Tongue (tissue), 2 donors: ENCODE results near the gene CD248. TPM values are rescaled to one million over a fixed set of nuclear protein-coding genes. Genes with fewer than 3 reads are reported as not detected.
"Not testable (repeated sequence)": the region's sequence is repeated elsewhere in the genome, so short reads cannot be mapped to it uniquely, and the experiment has no call there.

ENCODE experiments used
- DNase-seq: peaks from one replicate; pipeline ENCODE4 v3.0.0-alpha.2; 2015
- total RNA-seq: library from RNA; depleted of rRNA; stranded (reverse); fragments of >200 nt; gene quantifications from one replicate; pipeline ENCODE4 v1.2.3, GENCODE V29; 2014

CD248 gene
- total RNA-seq, 1 donor from 2014 or later, result 37.6 TPM

DNA sequence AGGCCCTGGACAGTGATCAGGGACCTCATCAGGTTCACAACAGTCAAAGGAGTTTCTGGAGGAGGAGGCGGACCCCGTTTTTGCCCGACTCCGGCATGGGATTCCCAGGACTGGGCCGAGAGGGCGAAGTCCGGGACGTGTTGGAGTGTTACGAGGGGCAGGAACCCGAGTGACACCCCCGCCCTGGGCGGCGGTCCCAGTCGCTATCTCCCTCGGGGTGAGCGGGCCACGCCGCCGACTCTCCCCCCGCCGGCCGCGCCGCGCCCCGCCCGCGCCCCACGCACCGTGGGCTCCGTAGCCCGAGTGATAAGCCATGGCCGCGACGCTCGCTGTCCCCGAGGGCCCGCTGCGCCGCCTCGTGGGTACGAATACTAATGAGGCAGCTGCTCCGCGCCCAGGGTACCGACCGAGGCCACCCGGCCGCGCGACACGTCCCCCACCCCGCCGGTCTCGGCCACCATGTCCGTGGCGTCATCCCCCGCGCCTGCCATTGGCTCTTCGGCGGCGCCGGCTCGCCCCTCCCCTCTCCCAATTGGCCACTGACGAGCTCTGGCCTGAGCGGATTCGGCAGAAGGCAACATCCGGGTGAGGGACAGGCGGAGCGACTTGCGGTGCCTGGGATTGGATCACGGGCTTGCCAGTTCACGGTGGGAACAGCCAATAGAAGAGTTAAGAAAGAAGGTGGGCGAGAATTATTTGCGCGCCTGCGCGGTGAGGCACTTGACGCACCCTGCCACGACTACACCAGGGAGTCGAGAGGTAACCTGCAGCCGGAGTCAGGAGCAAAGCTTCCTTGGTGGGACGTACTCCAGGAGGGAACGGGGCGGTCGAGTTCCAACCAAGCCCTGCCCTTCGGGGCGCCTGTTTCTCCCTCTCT lies 27.9 kb downstream of the CD248 start, which contains the start of gene YIF1A:
YIF1A (minus strand) TSS at position 473 of the 877 bp plus-strand sequence; CDS start at position 315, 158 bp downstream.
- DNase-seq, result peak; percentile 100

DNA sequence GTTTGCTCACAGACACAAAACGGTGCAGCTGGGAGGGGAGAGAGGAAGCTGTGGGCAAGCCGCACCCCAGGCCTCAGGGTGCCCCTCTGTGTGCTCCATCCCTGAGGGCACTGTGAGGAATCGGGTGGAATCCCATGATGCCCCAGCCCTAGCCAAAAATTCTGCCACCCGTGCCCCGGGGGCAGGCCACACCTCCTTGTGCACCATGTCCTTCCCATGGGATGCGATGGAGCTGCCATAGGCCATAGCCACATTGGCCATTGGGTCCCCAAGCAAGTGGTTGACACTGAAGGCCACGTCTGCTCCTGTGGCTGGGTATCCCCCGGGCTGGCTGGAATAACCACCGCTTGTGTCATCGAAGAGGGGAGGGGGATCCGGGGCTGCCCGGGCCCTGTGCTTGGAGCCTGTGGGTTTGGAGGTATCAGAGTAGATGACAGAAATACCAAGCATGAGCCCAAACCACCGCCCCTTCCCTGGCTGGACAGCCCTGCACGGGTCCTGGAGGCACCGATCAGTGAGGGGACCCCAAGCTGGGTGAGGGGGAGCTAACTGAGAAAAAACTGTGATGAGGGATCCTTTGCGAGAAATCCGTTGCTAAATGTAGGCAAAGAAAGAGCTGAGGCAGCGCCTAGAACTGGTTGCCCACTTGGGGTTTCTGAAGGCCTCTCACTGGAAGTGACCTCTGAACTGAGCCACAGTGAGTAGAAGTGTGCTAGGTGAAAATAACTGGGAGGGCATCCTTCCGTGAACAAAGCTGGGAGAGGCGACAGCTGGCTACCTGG lies 28.8 kb downstream of the CD248 start:
- DNase-seq, result no peak

DNA sequence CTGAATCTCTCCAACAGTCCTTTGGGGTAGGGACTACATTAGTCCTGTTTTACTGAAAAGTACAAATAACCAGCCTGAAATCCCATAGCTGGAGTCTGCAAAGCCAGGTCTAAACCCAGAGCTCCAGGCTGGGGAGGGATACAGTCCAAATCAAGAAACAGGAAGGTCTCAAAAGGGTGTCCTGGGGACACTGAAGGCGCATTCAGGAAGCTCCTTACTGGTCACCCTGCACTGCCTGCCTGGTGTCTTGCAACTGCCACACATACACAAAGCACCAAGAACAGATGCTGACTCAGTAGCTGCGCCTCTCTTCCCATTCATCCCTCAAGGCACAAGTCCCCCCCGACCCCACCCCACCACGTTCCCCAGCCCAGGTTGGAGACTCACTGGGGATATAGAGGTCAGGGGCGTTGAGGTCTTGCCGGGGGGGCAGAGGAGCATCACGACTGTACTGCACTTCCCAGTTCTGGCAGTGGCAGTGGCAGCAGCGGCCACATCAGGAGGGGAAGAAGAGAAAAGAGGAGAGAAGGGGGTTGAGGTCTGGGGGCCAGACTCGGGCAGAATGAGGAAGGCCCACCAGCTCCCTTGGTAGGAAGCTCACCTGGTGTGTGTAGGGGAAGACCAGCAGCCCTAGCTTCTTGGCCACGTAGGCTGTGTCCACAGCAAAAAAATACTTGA lies 29.5 kb downstream of the CD248 start:
- DNase-seq, result no peak

DNA sequence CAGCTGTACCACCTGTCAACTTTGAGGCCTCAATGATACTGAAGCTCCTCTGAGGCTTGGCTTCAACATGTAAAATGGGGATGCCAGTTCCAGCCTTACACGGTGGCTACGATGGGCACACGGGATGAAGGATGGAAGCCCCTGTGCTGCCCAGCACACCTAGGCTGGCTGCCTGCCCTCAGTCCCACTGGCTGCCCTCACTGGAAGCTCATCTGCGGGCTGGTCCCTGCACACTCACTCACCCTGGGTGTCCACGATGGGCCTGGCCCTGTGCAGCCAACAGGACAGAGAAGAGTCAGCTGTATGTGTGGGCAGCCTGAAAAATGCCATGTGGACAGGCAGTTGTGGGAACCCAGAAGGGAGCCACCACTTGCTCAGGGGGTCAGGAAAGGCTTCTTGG lies 30.1 kb downstream of the CD248 start:
- no peak for DNase-seq

DNA sequence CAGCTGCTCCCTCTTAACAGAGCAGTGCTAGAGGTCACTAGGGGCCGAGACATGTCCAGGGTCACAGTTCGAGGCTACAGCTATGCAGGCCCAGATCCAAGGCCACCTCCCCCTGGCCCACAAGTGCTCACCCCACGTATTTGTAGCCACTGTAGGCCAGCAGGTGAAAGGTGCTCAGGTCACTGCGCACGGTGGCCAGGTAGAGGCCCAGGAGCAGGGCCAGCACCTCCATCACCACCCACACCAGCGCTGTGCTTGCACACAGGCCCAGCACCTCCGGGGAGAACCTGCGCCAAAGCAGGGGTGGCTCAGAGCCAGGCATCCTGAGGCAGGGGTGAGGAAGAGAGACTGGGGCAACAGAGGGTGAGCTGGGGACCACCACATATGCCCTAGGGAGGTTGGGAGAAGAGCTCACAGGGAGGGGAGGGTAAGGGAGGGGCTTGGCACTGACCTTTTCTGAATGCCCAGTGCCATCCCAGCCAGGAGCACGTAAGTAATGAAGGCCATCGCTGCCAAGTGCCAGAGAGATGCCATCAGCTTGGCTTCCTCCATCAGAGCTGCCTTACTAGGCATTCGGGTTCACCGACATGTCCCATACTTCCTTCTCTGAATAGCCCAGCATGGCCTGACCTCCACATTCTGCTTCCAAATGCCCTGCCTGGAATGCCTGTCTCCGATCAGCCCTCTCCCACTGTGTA lies 31.4 kb downstream of the CD248 start:
- DNase-seq, result no peak

DNA sequence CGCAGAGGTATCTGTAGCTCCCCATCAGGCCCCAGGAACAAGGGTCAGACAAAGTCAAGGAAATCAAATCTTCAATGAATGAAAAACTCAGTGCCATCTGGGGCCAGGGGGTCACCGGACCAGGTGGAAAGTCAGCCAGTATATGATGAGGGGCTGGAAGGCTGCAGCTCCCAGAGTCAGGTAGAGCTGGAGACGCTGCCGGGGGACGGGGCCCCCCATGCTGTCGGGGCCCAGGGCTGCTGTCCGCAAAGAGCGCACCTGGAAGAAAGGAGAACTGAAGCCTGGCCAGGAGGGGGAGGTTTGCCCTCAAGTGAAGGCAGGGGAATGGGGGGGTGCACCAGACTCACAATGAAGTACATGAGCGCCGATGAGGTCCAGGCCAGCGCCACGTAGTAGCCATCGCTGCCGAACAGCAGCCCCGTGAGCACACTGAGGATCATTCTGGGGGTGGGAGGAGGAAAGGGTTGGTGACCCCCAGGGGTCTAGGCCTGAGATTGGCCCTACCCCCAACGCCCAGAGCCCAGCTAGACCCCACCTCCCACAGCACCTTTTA lies 32.2 kb downstream of the CD248 start:
- DNase-seq, result no peak

DNA sequence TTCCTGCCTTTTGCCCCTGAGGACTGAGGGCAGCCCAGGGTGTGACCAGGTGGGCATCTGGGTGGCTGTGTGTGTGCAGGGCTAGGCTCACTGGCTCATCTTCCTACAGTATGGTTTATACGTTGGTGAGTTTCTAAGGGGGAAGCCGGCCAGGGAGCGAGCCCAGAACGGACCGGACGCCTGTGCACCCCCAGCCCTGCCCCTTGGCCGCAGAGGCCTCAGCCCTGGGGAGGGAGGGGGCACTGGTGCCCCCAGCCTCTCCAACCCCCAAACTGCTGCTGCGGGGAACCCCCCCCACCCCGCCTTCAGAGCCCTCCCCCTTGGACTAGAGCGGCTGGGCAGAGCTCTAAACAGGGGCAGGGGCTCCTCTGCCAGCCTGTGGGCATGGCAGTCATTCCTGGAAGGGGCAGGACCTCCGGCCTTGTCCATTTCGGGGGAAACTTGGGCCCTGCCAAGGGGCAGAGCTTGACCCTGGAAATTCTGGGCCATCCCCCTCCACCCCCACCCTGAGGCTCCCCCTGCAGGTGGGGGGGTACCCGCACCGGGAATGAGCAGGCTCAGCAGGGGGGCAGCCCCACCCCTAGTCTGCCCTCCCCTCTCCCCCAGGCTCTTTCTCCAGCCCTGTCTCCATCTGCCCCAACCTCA lies 33.3 kb downstream of the CD248 start:
- no peak for DNase-seq

DNA sequence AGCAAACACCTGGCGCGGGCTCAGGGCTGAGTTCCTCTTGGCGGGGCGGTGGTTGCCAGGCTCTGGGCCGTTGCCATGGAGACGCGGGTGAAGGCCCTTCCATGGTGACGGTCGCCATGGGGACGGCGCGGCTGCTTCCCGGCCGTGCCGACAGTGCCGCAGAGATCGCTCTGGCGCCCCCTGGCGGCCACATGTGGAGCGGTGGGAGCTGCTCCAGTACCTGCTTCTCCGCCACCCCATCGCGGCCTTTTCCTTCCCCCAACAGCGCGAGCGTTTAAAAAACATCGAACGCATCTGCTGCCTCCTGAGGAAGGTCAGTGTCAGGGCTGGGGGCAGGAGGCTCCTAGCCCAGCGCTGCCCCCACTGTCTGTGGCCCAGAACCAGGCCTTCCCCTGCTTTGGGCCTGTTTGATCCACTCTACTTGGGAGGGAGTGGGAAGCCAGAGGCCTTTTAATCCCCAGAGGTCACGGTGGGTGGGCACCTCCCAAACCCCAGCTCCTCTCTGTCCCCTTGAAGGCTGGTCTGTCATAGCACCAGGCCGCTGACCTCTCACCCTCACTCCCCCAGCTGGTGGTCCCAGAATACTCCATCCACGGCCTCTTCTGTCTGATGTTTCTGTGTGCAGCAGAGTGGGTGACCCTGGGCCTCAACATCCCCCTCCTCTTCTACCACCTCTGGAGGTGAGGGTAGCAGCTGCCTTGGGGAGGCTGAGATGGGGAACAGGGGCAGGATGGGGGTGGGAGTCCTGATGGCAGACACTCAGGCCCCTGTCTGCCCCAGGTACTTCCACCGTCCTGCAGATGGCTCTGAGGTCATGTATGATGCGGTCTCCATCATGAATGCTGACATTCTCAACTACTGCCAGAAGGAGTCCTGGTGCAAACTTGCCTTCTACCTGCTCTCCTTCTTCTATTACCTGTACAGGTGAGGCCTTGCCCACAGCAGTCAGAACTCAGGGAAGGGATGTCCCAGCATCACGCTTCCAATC lies 34.1 kb downstream of the CD248 start:
- peak; percentile 99 for DNase-seq

DNA sequence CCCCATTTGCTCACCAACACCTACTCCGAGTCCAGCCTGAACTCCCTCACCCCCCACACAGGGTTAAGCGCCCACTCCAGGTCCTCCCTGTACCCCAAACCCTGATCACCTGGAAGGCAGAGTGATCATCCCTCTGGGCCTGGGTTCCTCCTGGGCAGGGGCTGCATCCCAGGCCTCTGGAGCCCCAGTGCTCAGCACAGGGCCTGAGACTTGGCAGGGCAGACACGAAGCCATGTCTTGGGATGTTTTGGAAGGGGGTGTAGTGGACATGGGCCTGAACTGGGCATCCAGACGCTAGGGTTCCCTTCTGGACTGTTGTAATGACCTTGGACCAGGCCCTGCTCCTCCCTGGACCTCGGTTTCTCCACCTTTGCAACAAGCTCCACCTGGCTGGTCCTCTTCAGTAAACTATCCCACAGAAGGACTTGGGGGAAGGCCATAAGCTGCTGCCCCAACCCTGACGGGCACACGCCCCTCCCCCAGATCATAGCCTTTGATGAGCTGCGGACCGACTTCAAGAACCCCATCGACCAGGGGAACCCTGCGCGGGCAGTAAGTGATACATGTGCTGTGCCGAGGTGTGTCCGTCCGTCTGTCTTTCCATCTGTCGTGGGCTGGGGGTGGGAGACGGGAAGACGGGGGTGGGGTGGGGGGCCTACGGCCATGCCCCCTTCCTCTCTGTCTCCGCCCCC lies 34.9 kb downstream of the CD248 start:
- no peak for DNase-seq

DNA sequence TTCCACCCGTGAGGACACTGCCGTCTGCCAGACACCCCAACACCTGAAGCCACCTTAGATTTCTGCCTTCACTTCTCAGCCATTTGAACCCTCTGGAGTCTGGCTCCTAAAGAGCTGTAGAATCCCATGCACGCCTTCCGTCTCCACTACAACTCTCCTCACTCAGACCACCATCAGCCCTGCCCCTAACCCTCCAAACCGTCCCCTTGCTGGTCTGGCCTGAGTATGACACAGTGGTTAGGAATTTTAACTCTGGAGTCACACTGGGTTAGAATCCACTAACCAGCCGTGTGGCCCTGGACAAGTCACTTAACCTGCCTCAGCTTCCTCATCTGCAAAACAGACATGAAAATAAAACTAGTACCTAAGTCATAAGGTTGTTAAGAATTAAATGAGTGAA lies 35.8 kb downstream of the CD248 start:
- DNase-seq, result no peak

DNA sequence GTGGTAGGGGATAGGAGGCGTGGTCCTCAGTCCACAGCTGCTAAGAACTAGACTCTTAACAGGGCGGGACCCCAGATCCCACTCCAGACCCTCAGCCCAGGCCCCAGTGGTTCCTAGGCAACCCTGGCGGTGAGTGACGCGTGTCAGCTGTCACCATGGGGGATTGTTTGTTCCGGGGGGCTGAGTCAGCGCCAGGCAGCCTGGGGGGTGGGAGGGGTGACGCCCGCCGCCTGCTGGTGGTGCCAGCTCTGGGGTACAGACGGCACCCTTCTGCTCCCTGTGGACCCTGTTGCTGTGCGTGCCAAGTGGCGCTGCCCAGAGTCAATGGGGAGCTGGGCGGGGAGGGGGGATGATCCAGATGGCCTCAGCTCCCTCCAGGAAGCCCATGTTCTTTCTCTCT lies 36.4 kb downstream of the CD248 start:
- DNase-seq, result peak; percentile 79

DNA sequence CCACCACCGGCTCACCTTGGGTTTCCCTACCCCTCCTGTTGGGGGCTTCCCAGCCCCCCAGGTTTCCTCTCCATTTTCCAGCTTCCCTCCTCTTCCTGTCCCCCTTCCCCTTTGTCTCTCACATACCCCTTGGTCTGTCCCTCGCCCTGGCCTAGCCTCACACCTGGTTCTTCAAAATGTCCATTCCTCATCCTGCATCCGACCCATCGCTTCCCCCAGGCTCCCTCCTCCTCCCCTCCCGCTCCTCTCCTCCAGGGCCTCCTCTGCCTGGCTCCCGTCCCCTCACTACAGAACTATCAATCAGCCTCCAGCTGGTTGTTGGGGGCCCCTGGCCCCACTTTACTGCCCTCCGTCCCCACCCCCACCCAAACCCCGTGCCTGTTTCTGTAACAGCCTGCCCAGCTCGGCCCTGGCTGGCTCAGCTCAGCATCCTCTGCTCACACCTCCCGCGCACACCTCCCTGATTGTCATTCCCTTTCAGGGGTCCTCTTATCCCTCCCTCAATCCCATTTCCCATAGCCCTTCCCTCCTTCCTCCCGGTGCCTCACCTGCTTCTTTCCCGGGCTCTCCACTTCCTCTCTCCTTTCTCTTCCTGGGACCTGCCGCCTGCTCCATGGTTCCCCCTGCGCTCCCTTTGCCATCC lies 37.6 kb downstream of the CD248 start:
- no peak for DNase-seq

DNA sequence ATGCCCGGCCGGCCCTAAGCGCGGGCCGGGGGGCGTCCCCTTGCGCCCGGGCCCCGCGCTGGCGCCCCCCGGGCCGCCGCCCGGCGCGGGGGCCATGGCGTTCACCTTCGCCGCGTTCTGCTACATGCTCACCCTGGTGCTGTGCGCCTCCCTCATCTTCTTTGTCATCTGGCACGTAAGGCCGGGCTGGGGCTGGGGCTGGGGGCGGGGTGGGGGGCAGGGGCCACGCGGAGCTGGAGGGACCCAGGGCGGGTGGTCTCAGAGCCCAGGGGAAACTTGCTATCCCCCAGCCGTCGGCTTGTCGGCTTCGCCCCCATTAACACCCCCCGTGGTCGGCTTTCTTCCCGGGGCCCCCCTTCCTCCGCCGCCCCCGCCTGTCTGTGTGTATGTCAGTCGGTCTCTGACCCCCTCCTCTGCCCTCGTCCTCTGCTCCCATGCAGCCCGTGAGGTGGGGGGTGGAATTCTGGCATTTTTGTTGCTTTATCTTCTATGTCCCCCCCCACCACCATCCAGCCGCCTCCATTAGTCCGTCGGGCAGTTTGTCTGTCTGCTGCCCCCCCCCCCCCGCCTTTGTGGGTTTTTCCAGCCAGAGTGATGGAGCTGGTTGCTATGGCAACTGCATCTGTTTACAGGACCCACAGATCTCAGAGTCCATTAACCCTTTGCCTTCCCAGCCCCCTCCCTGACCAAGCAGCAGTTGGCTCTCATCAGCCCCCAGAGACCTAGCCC lies 38.3 kb downstream of the CD248 start:
- DNase-seq, result no peak

DNA sequence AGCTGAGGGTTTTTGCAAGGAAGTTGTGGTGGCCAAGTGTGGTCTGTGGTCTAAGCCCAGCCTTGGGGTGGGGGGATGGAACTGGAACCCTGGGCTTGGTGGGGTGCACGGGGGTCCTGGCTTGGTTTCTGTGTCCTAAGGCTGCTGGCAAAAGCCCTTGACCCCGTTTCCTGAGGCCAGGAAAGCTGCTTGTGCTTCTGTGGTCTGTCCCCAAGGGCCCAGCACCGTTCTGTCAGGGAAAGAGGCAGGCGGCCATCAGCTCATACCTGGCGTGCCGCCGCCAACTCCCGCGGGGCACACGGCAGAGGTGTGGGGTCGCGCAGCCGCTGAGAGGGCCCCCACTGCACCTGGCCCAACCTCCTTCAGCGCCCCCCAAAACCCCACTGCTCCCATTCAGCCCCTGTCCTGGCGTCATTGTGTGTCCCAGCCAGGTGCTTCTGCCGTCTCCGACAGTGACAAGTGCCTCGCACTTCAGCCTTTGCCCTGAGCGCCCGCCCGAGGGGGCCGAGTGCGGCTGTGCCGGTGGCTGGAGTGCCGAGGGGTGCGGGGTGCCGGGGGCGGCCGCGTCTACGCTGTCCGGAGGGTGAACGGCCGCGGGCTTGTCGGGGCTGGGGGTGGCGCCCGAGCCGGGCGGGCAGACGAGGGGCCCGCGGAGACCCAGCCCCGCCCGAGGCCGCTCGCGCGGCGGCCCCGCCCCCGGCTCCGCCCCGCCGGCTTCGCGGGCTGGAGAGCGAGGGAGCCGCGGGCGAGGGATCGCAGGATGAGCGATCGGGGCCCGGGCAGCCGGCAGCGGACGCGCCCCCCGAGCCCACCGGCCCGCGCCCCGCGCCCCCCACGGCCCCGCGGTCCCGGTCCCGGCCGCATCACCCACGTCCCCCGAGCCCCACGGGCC lies 39.1 kb downstream of the CD248 start, which contains the start of gene CNIH2:
CNIH2 (plus strand) TSS at position 705 of the 892 bp plus-strand sequence. CDS start 282 bp downstream, outside the sequence.
- peak; percentile 68 for DNase-seq

DNA sequence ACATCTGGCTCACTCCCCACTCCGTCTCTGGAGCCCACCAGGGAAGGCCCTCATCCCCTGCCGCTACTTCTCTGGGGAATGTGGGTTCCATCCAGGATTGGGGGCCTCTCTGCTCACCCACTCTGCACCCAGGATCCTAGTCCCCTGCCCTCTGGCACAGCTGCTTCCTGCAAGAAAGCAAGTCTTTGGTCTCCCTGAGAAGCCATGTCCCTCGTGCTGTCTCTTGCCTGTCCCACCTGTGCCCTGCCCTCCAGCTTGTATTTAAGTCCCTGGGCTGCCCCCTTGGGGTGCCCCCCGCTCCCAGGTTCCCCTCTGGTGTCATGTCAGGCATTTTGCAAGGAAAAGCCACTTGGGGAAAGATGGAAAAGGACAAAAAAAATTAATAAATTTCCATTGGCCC lies 39.8 kb downstream of the CD248 start:
- not testable (repeated sequence) for DNase-seq

DNA sequence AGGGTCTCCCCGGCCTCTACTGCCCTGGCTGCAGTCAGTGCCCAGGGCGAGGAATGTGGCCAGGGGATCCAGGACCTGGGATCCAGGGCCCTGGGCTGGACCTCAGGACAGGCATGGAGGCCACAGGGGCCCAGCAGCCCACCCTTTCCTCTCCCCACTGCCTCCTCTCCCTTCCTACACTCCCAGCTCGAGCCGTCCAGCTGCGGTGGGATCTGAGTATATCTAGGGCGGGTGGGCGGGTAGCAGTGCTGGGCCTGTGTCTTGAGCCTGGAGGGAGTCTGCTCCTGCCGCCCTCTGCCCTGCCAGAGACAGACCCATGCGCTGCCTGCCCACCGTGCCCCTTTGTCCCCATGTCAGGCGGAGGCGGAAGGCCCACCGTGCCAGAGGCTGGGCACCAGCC lies 40.2 kb downstream of the CD248 start:
- DNase-seq, result not testable (repeated sequence)
